ENCODE data around the gene SLC2A2. TPM values are rescaled to one million over a fixed set of nuclear protein-coding genes. Genes with fewer than 3 reads are reported as not detected.

Gene SLC2A2
- total and polyA plus RNA-seq, 2 donors (not counting 1 experiment from before 2014, with no cell fraction given), result not detected

DNA sequence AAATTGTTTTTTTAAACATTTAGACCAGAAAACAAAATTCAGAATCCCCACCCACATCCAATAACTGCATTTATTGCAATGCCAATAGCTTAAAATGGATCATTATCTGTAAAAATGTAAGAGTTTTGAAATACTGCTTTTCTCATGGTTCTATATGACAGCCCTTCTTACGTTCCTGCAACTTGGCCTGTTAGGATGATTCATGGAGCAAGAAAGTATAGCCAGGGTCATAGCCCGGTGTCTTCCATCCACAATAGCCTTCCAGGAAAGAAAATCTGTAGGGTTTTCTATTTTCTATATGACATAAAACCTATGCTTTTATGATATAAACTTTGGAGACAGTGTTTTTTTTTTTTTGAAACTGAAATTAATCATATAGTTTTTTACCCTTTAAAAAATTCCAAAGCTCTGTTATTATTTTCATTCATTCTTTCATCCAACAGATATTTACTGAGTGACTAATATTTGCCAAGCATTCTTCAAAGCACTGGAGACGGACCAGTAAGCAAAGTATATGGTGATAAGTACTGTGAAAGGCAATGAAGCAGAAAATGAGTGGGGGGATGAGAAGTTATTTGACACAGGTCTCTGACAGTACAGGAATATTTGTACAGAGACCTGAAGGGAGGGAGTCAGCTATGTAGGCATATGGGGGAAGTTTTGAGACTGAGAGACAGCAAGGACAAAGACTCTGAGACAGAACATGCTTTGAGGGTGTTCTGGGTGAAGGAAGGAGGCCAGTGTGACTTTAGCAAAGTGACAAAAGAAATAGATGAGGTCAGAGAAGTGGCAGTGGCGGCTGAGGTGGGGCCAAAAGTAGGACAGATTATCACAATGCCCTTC is 29.0 kb upstream of the SLC2A2 start:
- peak overlapping the region; percentile 8 for H3K4me2 ChIP-seq (ENCODE audit: extremely low read depth, insufficient read depth, low read length)
- H3K9me3 ChIP-seq (ENCODE audit: control insufficient read depth, insufficient read depth, low read depth, low read length), result no peaks in the 10 kb centered on the region
- no peaks in the 10 kb centered on the region for H3K36me3 ChIP-seq (ENCODE audit: control insufficient read depth, insufficient read depth, low read length)
- DNase-seq (ENCODE audit: low read depth in 2 of 2), result peak; percentile 50 to 91
- TF ChIP-seq EZH2 (IDR thresholded peaks at IDR 0.05; ENCODE audit: low read length, missing control alignments) (no peak), CTCF (conservative IDR thresholded peaks at IDR 0.05 in 1 of 2, IDR thresholded peaks at IDR 0.05 in 1 of 2; ENCODE audit: low read depth in 1 of 2, low read length in 2 of 2) (no peak)
- peak overlapping the region; percentile 35 for H3K27ac ChIP-seq (ENCODE audit: insufficient read depth, low read length)
- no peak overlapping the region for H2AFZ ChIP-seq (ENCODE audit: low read length)
- peaks cover 8% of the 10 kb centered on the region for H3K4me1 ChIP-seq (ENCODE audit: control insufficient read depth, extremely low read depth, insufficient read depth, low read length)
- H3K4me3 ChIP-seq (replicated peaks in 1 of 4; ENCODE audit: control extremely low read depth in 1 of 4, insufficient read depth in 1 of 4, low read depth in 3 of 4, low read length in 4 of 4), result no peak overlapping the region
- H3K9ac ChIP-seq (ENCODE audit: insufficient read depth, low read length), result no peak overlapping the region
- no peaks in the 10 kb centered on the region for H3K79me2 ChIP-seq (ENCODE audit: control insufficient read depth, insufficient read depth, low read length)
- H4K20me1 ChIP-seq (ENCODE audit: control insufficient read depth, extremely low read depth, insufficient read depth, low read length), result no peaks in the 10 kb centered on the region
- H3K27me3 ChIP-seq (ENCODE audit: control insufficient read depth, insufficient read depth, low read length), result no peaks in the 10 kb centered on the region

DNA sequence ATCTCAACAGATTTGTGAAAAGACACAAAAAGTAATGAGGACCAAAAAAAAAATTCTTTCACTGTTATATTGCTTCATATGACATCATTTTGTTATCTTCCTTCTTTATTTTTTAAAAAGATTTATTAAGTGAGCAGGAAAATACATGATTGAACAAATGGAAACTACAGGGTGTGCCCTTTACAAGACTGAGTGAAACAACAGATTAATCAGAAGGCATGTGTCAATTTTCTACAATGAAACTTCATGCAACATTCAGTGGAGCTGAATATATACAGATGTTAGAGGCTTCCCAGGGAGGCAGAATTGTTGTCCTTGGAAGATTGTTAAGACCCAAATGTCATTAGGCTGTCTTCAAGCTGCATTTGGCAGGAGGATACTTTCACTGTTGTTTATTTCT is 28.4 kb upstream of the SLC2A2 start:
- peaks cover 8% of the 10 kb centered on the region for H3K4me1 ChIP-seq (ENCODE audit: control insufficient read depth, extremely low read depth, insufficient read depth, low read length)
- no peaks in the 10 kb centered on the region for H3K27me3 ChIP-seq (ENCODE audit: control insufficient read depth, insufficient read depth, low read length)
- H3K9me3 ChIP-seq (ENCODE audit: control insufficient read depth, insufficient read depth, low read depth, low read length), result no peaks in the 10 kb centered on the region
- no peak overlapping the region for H3K27ac ChIP-seq (ENCODE audit: insufficient read depth, low read length)
- no peak overlapping the region for H3K4me2 ChIP-seq (ENCODE audit: extremely low read depth, insufficient read depth, low read length)
- no peaks in the 10 kb centered on the region for H3K36me3 ChIP-seq (ENCODE audit: control insufficient read depth, insufficient read depth, low read length)
- TF ChIP-seq CTCF (conservative IDR thresholded peaks at IDR 0.05 in 1 of 2, IDR thresholded peaks at IDR 0.05 in 1 of 2; ENCODE audit: low read depth in 1 of 2, low read length in 2 of 2), result no peak
- no peak for TF ChIP-seq EZH2 (IDR thresholded peaks at IDR 0.05; ENCODE audit: low read length, missing control alignments)
- H2AFZ ChIP-seq (ENCODE audit: low read length), result no peak overlapping the region
- no peaks in the 10 kb centered on the region for H4K20me1 ChIP-seq (ENCODE audit: control insufficient read depth, extremely low read depth, insufficient read depth, low read length)
- DNase-seq (ENCODE audit: low read depth in 2 of 2), result peak; percentile 17 to 46
- H3K79me2 ChIP-seq (ENCODE audit: control insufficient read depth, insufficient read depth, low read length), result no peaks in the 10 kb centered on the region
- H3K4me3 ChIP-seq (replicated peaks in 1 of 4; ENCODE audit: control extremely low read depth in 1 of 4, insufficient read depth in 1 of 4, low read depth in 3 of 4, low read length in 4 of 4), result no peak overlapping the region
- H3K9ac ChIP-seq (ENCODE audit: insufficient read depth, low read length), result no peak overlapping the region

DNA sequence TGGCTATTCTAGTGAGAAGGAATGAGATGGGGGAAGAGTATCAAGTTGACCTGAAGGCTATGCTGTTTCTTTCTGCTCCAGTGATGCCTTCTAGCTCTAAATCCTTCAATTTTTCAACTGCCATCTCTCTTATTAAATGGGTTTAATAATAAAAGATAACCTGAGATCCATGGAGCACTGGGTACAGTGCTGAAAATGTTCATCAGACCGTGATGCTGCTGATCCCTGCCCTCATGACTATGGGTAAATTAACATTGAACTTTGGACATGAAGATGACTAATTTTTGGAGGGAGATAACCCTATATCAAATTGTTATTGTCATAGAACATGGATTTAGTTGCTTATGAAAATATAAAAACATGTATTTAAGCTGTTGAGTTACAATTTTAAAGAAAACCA is 27.7 kb upstream of the SLC2A2 start:
- Histone ChIP-seq H3K4me2 (ENCODE audit: extremely low read depth, insufficient read depth, low read length) (no peak overlapping the region), H3K4me1 (ENCODE audit: control insufficient read depth, extremely low read depth, insufficient read depth, low read length) (peaks cover 8% of the 10 kb centered on the region), H4K20me1 (ENCODE audit: control insufficient read depth, extremely low read depth, insufficient read depth, low read length) (no peaks in the 10 kb centered on the region), H2AFZ (ENCODE audit: low read length) (no peak overlapping the region), H3K4me3 (replicated peaks in 1 of 4; ENCODE audit: control extremely low read depth in 1 of 4, insufficient read depth in 1 of 4, low read depth in 3 of 4, low read length in 4 of 4) (no peak overlapping the region), H3K27ac (ENCODE audit: insufficient read depth, low read length) (no peak overlapping the region), H3K79me2 (ENCODE audit: control insufficient read depth, insufficient read depth, low read length) (no peaks in the 10 kb centered on the region), H3K9me3 (ENCODE audit: control insufficient read depth, insufficient read depth, low read depth, low read length) (no peaks in the 10 kb centered on the region), H3K27me3 (ENCODE audit: control insufficient read depth, insufficient read depth, low read length) (no peaks in the 10 kb centered on the region), H3K36me3 (ENCODE audit: control insufficient read depth, insufficient read depth, low read length) (no peaks in the 10 kb centered on the region), H3K9ac (ENCODE audit: insufficient read depth, low read length) (no peak overlapping the region)
- DNase-seq (ENCODE audit: low read depth in 2 of 2), result no peak
- TF ChIP-seq CTCF (conservative IDR thresholded peaks at IDR 0.05 in 1 of 2, IDR thresholded peaks at IDR 0.05 in 1 of 2; ENCODE audit: low read depth in 1 of 2, low read length in 2 of 2), result no peak
- TF ChIP-seq EZH2 (IDR thresholded peaks at IDR 0.05; ENCODE audit: low read length, missing control alignments), result no peak
